ENCODE measurements around the gene STAG2.
"Not testable (repeated sequence)": the region's sequence is repeated elsewhere in the genome, so short reads cannot be mapped to it uniquely, and the experiment has no call there.

STAG2 gene

GRCh38 chrX:124042042-124042441 lies 80.5 kb downstream of the STAG2 start:
- DNase-seq (ENCODE audit: low spot score) = no peak

GRCh38 chrX:124045109-124045508 lies 83.6 kb downstream of the STAG2 start:
- no peak for DNase-seq (ENCODE audit: low spot score)

GRCh38 chrX:124084417-124084816 lies 122.9 kb downstream of the STAG2 start:
- DNase-seq (ENCODE audit: low spot score) = not testable (repeated sequence)

GRCh38 chrX:124085063-124085462 lies 123.6 kb downstream of the STAG2 start:
- no peak for DNase-seq (ENCODE audit: low spot score)

- no peak for DNase-seq (ENCODE audit: low spot score)
These were observed 124.9 kb downstream of the STAG2 start for GRCh38 chrX:124086411-124086810.

- no peak for DNase-seq (ENCODE audit: low spot score)
These were observed 125.7 kb downstream of the STAG2 start for GRCh38 chrX:124087000-124087746.

- DNase-seq (ENCODE audit: low spot score) = no peak
These were observed 131.7 kb downstream of the STAG2 start for GRCh38 chrX:124093222-124093621.

GRCh38 chrX:124097116-124097515 lies 135.6 kb downstream of the STAG2 start:
- DNase-seq (ENCODE audit: low spot score) = no peak

GRCh38 chrX:124098089-124098488 lies 136.6 kb downstream of the STAG2 start:
- DNase-seq (ENCODE audit: low spot score) = peak; percentile 55

- no peak for DNase-seq (ENCODE audit: low spot score)
These were observed 142.5 kb downstream of the STAG2 start for GRCh38 chrX:124103966-124104365.

- DNase-seq (ENCODE audit: low spot score) = not testable (repeated sequence)
These were observed 143.0 kb downstream of the STAG2 start for GRCh38 chrX:124104512-124104911.

GRCh38 chrX:124113621-124114600 lies 152.4 kb downstream of the STAG2 start:
- DNase-seq (ENCODE audit: low spot score) = no peak

GRCh38 chrX:124117325-124117724 lies 155.8 kb downstream of the STAG2 start:
- no peak for DNase-seq (ENCODE audit: low spot score)

GRCh38 chrX:124125471-124125870 lies 164.0 kb downstream of the STAG2 start:
- no peak for DNase-seq (ENCODE audit: low spot score)

- no peak for DNase-seq (ENCODE audit: low spot score)
These were observed 166.0 kb downstream of the STAG2 start for GRCh38 chrX:124127496-124127895.

- not testable (repeated sequence) for DNase-seq (ENCODE audit: low spot score)
These were observed 170.9 kb downstream of the STAG2 start for GRCh38 chrX:124132437-124132836.

- no peak for DNase-seq (ENCODE audit: low spot score)
These were observed 184.2 kb downstream of the STAG2 start for GRCh38 chrX:124145749-124146148.

GRCh38 chrX:124151195-124151594 lies 189.7 kb downstream of the STAG2 start:
- DNase-seq (ENCODE audit: low spot score) = no peak
